Measurements from ENCODE around the gene ELAVL1.
"Not testable (repeated sequence)": the region's sequence is repeated elsewhere in the genome, so short reads cannot be mapped to it uniquely, and the experiment has no call there.

The ELAVL1 gene

GRCh38 chr19:7932276-7932929, 73.0 kb downstream of the ELAVL1 start:
- no peak overlapping the region for H3K27ac ChIP-seq
- peaks cover 68% of the 10 kb centered on the region for H3K36me3 ChIP-seq
- no peak overlapping the region for H3K4me3 ChIP-seq (ENCODE audit: low read depth in 1 of 2, low read length in 1 of 2)
- no peaks in the 10 kb centered on the region for H3K27me3 ChIP-seq
- H3K9me3 ChIP-seq, result no peaks in the 10 kb centered on the region
- no peak for TF ChIP-seq CTCF (IDR thresholded peaks at IDR 0.05)
- no peaks in the 10 kb centered on the region for H3K4me1 ChIP-seq (ENCODE audit: control insufficient read depth in 1 of 2, insufficient read depth in 1 of 2, low read depth in 1 of 2, low read length in 1 of 2)

GRCh38 chr19:7931221-7932061, 74.0 kb downstream of the ELAVL1 start:
- peaks cover 2% of the 10 kb centered on the region for H3K27me3 ChIP-seq
- no peak overlapping the region for H3K27ac ChIP-seq
- H3K4me1 ChIP-seq (ENCODE audit: control insufficient read depth in 1 of 2, insufficient read depth in 1 of 2, low read depth in 1 of 2, low read length in 1 of 2), result no peaks in the 10 kb centered on the region
- H3K4me3 ChIP-seq (ENCODE audit: low read depth in 1 of 2, low read length in 1 of 2), result no peak overlapping the region
- peaks cover 58% of the 10 kb centered on the region for H3K36me3 ChIP-seq
- TF ChIP-seq CTCF (IDR thresholded peaks at IDR 0.05), result no peak
- no peaks in the 10 kb centered on the region for H3K9me3 ChIP-seq

- Histone ChIP-seq H3K9me3 (no peaks in the 10 kb centered on the region), H3K27ac (no peak overlapping the region), H3K4me1 (ENCODE audit: control insufficient read depth in 1 of 2, insufficient read depth in 1 of 2, low read depth in 1 of 2, low read length in 1 of 2) (peaks cover 0 to 3% of the 10 kb centered on the region in 2 experiments), H3K36me3 (peaks cover 53% of the 10 kb centered on the region), H3K4me3 (ENCODE audit: low read depth in 1 of 2, low read length in 1 of 2) (no peak overlapping the region), H3K27me3 (peaks cover 9% of the 10 kb centered on the region)
- TF ChIP-seq CTCF (IDR thresholded peaks at IDR 0.05), result no peak
Observed at GRCh38 chr19:7930765-7931164, 74.7 kb downstream of the ELAVL1 start.

- Histone ChIP-seq H3K27me3 (peaks cover 16% of the 10 kb centered on the region), H3K36me3 (peaks cover 46% of the 10 kb centered on the region), H3K4me1 (ENCODE audit: control insufficient read depth in 1 of 2, insufficient read depth in 1 of 2, low read depth in 1 of 2, low read length in 1 of 2) (peaks cover 4 to 10% of the 10 kb centered on the region in 2 experiments)
- H3K27ac ChIP-seq; H3K4me3 ChIP-seq (ENCODE audit: low read depth in 1 of 2, low read length in 1 of 2); H3K9me3 ChIP-seq: not testable (repeated sequence)
Observed at GRCh38 chr19:7930030-7930429, 75.4 kb downstream of the ELAVL1 start.

GRCh38 chr19:7928741-7929701, 76.4 kb downstream of the ELAVL1 start:
- TF ChIP-seq CTCF (IDR thresholded peaks at IDR 0.05), result no peak
- Histone ChIP-seq H3K36me3 (peaks cover 37% of the 10 kb centered on the region), H3K4me3 (ENCODE audit: low read depth in 1 of 2, low read length in 1 of 2) (no peak overlapping the region), H3K4me1 (ENCODE audit: control insufficient read depth in 1 of 2, insufficient read depth in 1 of 2, low read depth in 1 of 2, low read length in 1 of 2) (peaks cover 5 to 14% of the 10 kb centered on the region in 2 experiments), H3K9me3 (no peaks in the 10 kb centered on the region), H3K27me3 (peaks cover 26% of the 10 kb centered on the region), H3K27ac (no peak overlapping the region)

All from neutrophil (primary cell).